Ascending aorta (tissue), 2 donors: ENCODE results near the gene KLHL17. TPM values are rescaled to one million over a fixed set of nuclear protein-coding genes. Genes with fewer than 3 reads are reported as not detected.

Experiments used
- DNase-seq, 2 donors: peaks; one replicate each; pipeline ENCODE4 v3.0.0-alpha.2; 2019; ENCODE audit warnings: low spot score in 2 of 2
- H3K27ac ChIP-seq, 2 donors: fragments of 200-600 bp; sonication (generic); one replicate each; pipeline ENCODE4 v1.5.1; 2016 to 2017; ENCODE audit warnings: mild to moderate bottlenecking in 1 of 2
- H3K27me3 ChIP-seq: fragments of 200-600 bp; sonication (generic); one replicate; pipeline ENCODE4 v1.5.1; 2017
- H3K36me3 ChIP-seq, 2 donors: fragments of 200-600 bp; sonication (generic); one replicate each; pipeline ENCODE4 v1.5.1; 2016
- H3K4me1 ChIP-seq, 2 donors: fragments of 200-600 bp; sonication (generic); one replicate each; pipeline ENCODE4 v1.5.1; 2016 to 2017; ENCODE audit warnings: mild to moderate bottlenecking in 1 of 2
- H3K4me3 ChIP-seq, 2 donors: fragments of 200-600 bp; sonication (generic); one replicate each; pipeline ENCODE4 v1.5.1; 2016 to 2017; ENCODE audit warnings: mild to moderate bottlenecking in 1 of 2
- H3K9me3 ChIP-seq, 2 donors: fragments of 200-600 bp; sonication (generic); one replicate each; pipeline ENCODE4 v1.5.1; 2016
- intact Hi-C: fragments of 100-400 bp; cut with DNase I; formaldehyde crosslinking; loops from one replicate; pipeline ENCODE4 v1.15.1; 2023
- total RNA-seq: library from RNA; depleted of rRNA; stranded (reverse); fragments of >200 nt; gene quantifications from one replicate; pipeline ENCODE4 v1.1.0, GENCODE V29; 2016
- TF ChIP-seq, protein P1 (sequence below), 3 experiments: fragments of 200-600 bp in 2 of 3; fragments of 450-650 bp in 1 of 3; sonication (generic) in 2 of 3; IDR thresholded peaks; one replicate each; pipeline ENCODE4 v1.5.1; 2016 to 2019; ENCODE audit warnings: antibody characterized with exemption in 3 of 3, mild to moderate bottlenecking in 1 of 3, moderate library complexity in 1 of 3

The KLHL17 gene
- total RNA-seq, 1 donor from 2014 or later, result 16.6 TPM

DNA sequence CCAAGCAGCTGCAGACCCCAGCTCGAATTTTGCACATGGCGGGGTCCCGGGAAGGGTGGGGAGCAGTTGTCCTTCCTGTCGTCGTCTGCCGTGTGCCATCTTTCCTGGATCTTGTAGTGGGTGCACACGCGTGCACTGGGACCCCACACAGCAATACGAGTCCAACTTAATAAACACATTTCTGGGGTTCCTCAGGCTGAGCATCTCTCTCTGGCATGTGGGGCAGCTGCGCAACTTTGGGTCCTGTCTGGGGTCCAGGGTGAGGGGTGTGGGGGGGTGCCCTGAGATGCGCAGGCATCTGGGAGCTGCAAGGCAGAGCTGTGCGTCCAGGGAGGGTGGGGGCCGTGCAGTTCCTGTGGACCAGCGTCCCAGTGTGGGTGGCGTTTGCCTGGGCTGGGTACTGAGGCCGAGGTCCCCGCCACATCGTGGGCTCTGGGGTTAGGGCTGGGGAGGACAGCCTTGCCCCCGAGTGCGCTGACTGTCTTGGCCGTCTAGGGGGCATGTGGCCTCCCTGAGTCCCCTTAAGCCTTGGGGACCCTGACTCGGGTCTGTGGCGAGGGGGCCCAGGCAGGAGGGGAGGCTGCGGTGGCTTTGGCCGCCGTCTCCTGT lies 5.2 kb downstream of the KLHL17 start:
- Histone ChIP-seq H3K9me3 (no peaks in the 10 kb centered on the region), H3K27me3 (peaks cover 1% of the 10 kb centered on the region), H3K4me1 (peaks cover 8 to 9% of the 10 kb centered on the region in 2 donors), H3K27ac (no peak overlapping the region), H3K4me3 (peak overlapping the region in 1 of 2 donors; percentile 77), H3K36me3 (peaks cover 4 to 11% of the 10 kb centered on the region in 2 donors)
- TF ChIP-seq, protein P1, sequence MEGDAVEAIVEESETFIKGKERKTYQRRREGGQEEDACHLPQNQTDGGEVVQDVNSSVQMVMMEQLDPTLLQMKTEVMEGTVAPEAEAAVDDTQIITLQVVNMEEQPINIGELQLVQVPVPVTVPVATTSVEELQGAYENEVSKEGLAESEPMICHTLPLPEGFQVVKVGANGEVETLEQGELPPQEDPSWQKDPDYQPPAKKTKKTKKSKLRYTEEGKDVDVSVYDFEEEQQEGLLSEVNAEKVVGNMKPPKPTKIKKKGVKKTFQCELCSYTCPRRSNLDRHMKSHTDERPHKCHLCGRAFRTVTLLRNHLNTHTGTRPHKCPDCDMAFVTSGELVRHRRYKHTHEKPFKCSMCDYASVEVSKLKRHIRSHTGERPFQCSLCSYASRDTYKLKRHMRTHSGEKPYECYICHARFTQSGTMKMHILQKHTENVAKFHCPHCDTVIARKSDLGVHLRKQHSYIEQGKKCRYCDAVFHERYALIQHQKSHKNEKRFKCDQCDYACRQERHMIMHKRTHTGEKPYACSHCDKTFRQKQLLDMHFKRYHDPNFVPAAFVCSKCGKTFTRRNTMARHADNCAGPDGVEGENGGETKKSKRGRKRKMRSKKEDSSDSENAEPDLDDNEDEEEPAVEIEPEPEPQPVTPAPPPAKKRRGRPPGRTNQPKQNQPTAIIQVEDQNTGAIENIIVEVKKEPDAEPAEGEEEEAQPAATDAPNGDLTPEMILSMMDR (IDR thresholded peaks at IDR 0.05), result no peak
- intact Hi-C loops, result no loop called here
- DNase-seq, result no peak

DNA sequence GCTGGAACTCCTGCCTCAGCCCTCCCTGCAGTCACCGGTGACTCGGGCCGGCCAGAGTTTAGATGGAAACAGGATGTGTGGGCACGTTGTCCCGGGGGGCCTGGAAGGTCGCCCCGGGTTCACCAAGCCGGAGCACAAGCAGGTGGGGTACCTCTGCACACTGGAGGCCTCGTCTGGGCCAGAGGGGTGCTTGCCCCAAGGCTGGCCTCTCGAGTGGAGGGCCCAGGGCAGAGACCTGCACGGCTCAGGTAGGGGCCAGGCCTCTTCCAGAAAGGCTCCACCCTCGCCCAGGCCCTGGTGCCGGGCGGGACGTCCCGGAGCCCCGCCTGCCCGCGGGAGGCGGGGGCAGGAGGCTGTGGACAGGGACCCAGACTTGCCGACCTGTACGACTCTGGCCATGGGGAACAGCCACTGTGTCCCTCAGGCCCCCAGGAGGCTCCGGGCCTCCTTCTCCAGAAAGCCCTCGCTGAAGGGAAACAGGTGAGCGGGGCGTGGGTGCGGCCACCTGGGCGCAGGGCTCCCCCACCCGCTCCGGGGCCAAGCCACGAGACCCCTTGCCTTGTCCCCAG lies 5.8 kb downstream of the KLHL17 start, which contains the start of gene PLEKHN1:
Gene PLEKHN1 (plus strand): TSS at position 348 of the 569 bp plus-strand sequence. CDS start 50 bp downstream, at position 398.
- Histone ChIP-seq H3K27ac (peak within 1 kb of the TSS in 1 of 2 donors; percentile 67), H3K9me3 (no peaks in the 10 kb centered on the region), H3K4me1 (peaks cover 8% of the 10 kb centered on the region in 2 donors), H3K4me3 (peak within 1 kb of the TSS; percentile 62 to 77), H3K27me3 (peaks cover 7% of the 10 kb centered on the region), H3K36me3 (peaks cover 4 to 11% of the 10 kb centered on the region in 2 donors)
- TF ChIP-seq, protein P1 (IDR thresholded peaks at IDR 0.05), result no peak
- intact Hi-C loops, result no loop called here
- DNase-seq, result no peak

DNA sequence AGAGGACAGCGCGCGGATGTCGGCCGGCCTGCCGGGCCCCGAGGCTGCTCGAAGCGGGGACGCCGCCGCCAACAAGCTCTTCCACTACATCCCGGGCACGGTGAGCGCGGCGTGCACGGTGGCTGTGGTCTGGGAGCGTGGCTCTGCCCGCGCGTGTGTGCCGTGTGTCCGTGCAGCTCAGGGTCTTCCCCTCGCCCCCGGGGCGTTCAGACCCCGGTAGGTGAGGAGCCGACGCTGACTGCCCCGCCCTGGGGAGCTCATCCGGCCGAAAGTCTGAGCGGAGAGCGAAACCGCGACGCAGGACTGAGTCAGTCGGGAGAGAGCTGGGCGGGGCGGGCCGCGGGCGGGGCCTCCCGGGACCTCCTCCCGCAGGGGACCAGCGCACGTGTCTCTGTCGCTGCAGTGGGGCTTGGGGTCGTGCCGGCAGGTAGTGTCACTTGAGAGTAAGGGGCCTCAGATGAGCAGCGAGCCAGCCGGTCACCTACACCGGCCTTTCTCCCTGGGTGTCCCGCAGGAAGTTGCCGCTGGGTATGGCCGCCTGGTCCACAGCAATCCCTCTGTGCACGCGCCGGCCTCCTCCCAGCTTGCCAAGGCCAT lies 6.4 kb downstream of the KLHL17 start:
- TF ChIP-seq, protein P1 (IDR thresholded peaks at IDR 0.05), result no peak
- intact Hi-C loops, result no loop called here
- H3K4me1 ChIP-seq, result peaks cover 4 to 8% of the 10 kb centered on the region in 2 donors
- peaks cover 4 to 11% of the 10 kb centered on the region in 2 donors for H3K36me3 ChIP-seq
- H3K4me3 ChIP-seq, result peak overlapping the region; percentile 62 to 77
- H3K27me3 ChIP-seq, result peaks cover 13% of the 10 kb centered on the region
- peak; percentile 25 to 79 for DNase-seq
- H3K27ac ChIP-seq, result peak overlapping the region in 1 of 2 donors; percentile 67
- no peaks in the 10 kb centered on the region for H3K9me3 ChIP-seq

DNA sequence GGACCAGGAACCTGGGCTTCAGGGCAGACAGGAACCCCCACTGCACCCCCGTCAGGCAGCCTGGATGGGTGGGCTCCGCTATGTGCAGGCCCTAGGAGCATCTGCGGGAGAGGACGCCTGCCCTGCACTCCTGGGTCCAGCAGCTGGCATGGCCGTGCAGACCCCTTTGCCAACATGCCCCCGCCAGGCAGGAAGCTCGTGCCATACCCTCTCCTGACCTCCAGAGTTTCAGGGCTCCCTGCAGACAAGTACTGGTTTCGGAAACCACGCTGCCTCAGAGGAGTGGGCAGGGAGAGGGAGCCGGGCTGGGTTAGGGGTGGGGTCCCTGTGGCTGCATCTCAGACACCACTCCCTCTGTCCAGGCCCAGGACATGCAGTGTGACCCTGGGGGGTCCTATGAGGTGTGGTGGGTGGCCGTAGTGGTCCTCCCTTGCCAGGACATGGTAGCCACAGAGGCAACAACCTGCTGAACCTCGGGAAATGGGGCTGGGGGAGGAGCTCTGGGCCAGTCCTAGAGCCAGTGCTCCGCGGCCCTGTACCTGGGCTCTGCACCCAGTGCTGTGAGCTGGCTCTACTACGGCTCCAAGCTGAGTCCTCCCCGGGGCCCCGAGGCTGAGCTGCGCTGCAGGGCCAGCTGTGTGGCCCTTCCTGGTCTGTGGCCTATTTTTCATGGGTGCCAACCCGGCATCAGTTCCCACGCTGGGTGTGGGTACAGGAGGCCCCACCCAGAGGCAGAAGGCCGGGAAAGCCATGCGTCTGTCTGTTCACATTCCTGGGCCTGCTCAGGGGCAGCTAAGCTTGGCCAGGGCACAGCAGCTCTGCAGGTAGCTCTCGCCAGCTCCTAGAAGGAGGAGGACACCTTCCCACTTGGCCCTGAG lies 7.3 kb downstream of the KLHL17 start:
- intact Hi-C loops, result no loop called here
- Histone ChIP-seq H3K4me1 (peaks cover 4 to 8% of the 10 kb centered on the region in 2 donors), H3K9me3 (no peaks in the 10 kb centered on the region), H3K27me3 (peaks cover 14% of the 10 kb centered on the region), H3K36me3 (peaks cover 3 to 5% of the 10 kb centered on the region in 2 donors), H3K4me3 (peak overlapping the region; percentile 62 to 77), H3K27ac (no peak overlapping the region)
- DNase-seq, result no peak
- TF ChIP-seq, protein P1 (IDR thresholded peaks at IDR 0.05), result no peak

DNA sequence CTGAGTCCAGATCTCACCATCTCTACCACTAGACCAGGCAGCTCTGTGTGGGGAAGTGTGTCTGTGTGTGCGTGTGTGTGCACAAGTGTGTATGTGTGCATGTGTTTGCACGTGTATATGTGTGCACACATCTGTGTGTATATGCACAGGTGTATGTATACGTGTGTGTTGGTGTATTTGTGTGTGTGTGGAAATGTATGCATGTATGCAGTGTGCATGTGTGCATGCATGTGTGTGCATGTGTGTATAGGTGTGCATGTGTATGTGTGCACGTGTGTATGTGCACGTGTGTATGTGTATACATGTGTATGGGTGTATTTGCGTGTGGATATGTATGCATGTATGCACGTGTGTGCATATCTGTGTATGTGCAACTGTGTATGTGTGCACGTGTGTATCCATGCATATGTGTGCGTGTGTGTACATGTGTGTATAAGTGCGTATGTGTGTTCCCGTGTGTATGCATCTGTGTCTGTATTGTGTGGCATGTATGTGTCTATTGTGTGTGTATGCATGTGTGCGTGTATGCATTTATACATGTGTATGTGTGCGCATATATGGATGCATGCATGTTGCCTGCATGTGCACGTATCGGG lies 9.0 kb downstream of the KLHL17 start:
- Histone ChIP-seq H3K27me3 (peaks cover 23% of the 10 kb centered on the region), H3K36me3 (no peaks in the 10 kb centered on the region), H3K4me3 (no peak overlapping the region), H3K27ac (no peak overlapping the region), H3K4me1 (peaks cover 4 to 8% of the 10 kb centered on the region in 2 donors), H3K9me3 (no peaks in the 10 kb centered on the region)
- no peak for DNase-seq
- intact Hi-C loops, result no loop called here
- TF ChIP-seq, protein P1 (IDR thresholded peaks at IDR 0.05), result no peak
